ENCODE data around the gene TLCD3A. TPM values are rescaled to one million over a fixed set of nuclear protein-coding genes. Genes with fewer than 3 reads are reported as not detected.
A peak's percentile ranks its signal among the peaks of the same experiment; 100 is the strongest.

The TLCD3A gene
- total and polyA plus RNA-seq, 12 donors, result 1.1 to 4.5 (median 2.6) TPM

DNA sequence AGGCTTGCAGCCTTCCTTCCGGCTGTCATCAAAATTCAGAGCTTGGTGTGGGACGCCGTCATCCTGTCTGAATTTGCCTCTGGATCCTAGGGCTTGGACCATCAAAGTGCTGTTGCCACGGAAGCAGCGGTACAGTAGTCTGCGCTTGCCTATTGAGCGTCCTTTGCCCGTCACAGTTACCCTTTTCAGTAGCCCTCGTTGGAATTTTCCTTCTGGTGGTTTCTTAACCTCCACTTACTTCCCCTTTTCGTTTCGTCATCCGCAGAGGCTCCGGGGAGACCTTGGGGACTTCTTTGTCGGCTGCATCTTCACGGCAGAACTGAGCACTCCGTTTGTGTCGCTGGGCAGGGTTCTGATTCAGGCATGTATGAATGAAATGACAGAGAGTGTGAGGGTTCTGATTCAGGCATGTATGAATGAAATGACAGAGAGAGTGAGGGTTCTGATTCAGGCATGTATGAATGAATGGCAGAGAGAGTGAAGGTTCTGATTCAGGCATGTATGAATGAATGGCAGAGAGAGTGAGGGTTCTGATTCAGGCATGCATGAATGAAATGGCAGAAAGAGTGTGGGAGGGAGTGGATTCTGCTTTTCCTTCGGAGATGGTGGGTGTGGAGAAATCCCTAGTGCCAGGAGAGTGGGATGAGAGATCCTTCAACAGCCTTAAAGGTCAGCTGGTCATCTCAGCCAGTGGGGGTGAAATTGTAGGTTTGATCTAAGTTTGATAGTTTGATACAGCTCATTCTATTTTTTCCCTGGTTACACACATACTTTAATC is 8.0 kb downstream of the TLCD3A start:
- peak in 4 of 8 donors; percentile 16 to 36 (median 26) for ATAC-seq
- Histone ChIP-seq H3K27me3 (no peaks in the 10 kb centered on the region), H3K27ac (peak overlapping the region in 1 of 10 donors; percentile 36), H3K36me3 (peaks cover 0 to 93% (median 14%) of the 10 kb centered on the region in 9 donors), H3K4me3 (no peak overlapping the region), H3K9me3 (no peaks in the 10 kb centered on the region), H3K4me1 (peaks cover 0 to 14% (median 0%) of the 10 kb centered on the region in 9 donors)
- WGBS, 2 donors, result 81 to 82% methylated on average over 18 of the region's 18 CpGs
- TF ChIP-seq, protein P1, sequence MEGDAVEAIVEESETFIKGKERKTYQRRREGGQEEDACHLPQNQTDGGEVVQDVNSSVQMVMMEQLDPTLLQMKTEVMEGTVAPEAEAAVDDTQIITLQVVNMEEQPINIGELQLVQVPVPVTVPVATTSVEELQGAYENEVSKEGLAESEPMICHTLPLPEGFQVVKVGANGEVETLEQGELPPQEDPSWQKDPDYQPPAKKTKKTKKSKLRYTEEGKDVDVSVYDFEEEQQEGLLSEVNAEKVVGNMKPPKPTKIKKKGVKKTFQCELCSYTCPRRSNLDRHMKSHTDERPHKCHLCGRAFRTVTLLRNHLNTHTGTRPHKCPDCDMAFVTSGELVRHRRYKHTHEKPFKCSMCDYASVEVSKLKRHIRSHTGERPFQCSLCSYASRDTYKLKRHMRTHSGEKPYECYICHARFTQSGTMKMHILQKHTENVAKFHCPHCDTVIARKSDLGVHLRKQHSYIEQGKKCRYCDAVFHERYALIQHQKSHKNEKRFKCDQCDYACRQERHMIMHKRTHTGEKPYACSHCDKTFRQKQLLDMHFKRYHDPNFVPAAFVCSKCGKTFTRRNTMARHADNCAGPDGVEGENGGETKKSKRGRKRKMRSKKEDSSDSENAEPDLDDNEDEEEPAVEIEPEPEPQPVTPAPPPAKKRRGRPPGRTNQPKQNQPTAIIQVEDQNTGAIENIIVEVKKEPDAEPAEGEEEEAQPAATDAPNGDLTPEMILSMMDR (IDR thresholded peaks at IDR 0.05), result no peak
- intact Hi-C loops (cut with DNase I), result no loop called here
- DNase-seq, result no peak

DNA sequence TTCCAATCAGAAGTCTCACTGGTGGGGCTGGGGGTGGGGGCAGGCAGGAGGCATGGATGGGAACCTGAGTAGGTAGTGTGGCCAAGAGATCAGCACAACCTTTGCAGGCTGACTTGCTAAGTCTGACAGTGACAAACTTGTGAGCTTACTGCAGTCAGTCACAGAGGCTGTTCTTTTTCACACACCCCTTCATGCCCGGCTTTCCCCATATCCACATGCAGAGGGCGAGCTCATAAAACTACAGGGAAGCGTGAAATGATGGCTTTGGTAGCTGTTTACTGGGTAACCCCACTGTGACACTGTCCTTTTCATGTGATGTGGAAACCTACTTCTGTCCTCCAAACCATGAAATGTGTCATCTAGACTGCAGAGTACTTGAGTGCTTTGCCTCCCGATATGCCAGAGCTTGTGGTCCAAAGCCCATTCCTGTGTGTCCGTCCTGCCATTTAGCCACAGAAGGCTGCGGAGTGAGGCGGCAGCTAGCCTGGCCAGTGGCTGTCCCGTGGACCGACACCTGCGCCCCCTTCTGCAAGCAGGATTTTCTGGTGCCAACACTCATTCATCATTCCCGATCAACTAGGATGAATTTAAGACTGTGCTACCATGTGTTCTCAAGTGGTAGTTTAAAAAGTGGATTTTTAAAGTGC is 9.9 kb downstream of the TLCD3A start:
- no peaks in the 10 kb centered on the region for H3K27me3 ChIP-seq
- WGBS, 2 donors, result 88 to 91% methylated on average over 11 of the region's 11 CpGs
- H3K9me3 ChIP-seq, result no peaks in the 10 kb centered on the region
- H3K4me3 ChIP-seq, result no peak overlapping the region
- ATAC-seq, result no peak
- H3K4me1 ChIP-seq, result peaks cover 0 to 14% (median 0%) of the 10 kb centered on the region in 9 donors
- intact Hi-C loops (cut with DNase I), result no loop called here
- H3K36me3 ChIP-seq, result peaks cover 4 to 100% (median 28%) of the 10 kb centered on the region in 9 donors
- TF ChIP-seq, protein P1 (IDR thresholded peaks at IDR 0.05), result no peak
- H3K27ac ChIP-seq, result no peak overlapping the region
- no peak for DNase-seq

DNA sequence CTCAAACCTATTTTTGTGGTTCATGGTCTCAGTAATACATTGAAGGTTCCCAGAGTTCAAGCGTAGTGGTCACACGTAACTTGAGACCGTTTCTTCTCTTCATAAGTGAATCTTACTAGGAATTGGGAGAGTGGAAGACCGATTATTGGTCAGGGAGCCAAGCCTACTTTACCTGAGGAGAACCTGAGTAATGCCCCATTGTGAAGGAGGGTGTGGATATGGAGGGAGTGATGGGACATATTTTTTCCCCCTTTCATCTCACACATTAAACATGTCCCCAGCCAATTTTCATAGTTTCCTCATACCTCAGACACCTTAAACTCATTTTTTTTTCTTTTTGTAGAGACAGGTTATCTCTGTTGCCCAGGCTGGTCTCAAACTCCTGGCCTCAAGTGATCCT is 10.7 kb downstream of the TLCD3A start:
- H3K4me3 ChIP-seq, result no peak overlapping the region
- H3K9me3 ChIP-seq, result no peaks in the 10 kb centered on the region
- TF ChIP-seq, protein P1 (IDR thresholded peaks at IDR 0.05), result no peak
- H3K27me3 ChIP-seq, result no peaks in the 10 kb centered on the region
- peaks cover 0 to 14% (median 0%) of the 10 kb centered on the region in 9 donors for H3K4me1 ChIP-seq
- 96 to 98% methylated on average over 4 of the region's 4 CpGs for WGBS, 2 donors
- no peak overlapping the region for H3K27ac ChIP-seq
- DNase-seq (no peak), ATAC-seq (no peak)
- intact Hi-C loops (cut with DNase I), result no loop called here
- H3K36me3 ChIP-seq, result peaks cover 4 to 100% (median 35%) of the 10 kb centered on the region in 9 donors

DNA sequence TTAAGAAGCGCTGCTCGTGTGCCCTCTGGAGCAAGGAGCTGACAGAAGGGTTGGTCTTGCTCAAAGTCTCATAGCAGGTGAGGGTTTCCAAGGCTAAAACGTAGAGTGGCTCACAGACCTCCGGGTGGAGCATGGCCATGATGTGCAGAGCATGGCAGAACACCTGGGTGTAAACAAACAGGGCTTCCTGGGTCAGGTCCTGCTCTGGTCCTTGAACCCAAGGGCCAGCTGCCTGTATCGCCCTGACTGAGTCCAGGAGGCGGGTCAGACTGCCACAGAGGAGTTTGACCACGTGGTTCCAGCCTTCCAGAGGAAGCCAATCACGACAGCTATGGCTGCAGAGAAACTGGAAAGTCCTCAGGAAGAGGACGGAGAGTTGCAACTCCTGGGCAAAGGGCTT is 12.5 kb downstream of the TLCD3A start:
- WGBS, 2 donors, result 79 to 84% methylated on average over 9 of the region's 9 CpGs
- DNase-seq, result no peak
- no peaks in the 10 kb centered on the region for H3K27me3 ChIP-seq
- TF ChIP-seq, protein P1 (IDR thresholded peaks at IDR 0.05), result no peak
- intact Hi-C loops (cut with DNase I), result no loop called here
- H3K4me1 ChIP-seq, result peaks cover 0 to 10% (median 3%) of the 10 kb centered on the region in 9 donors
- no peak overlapping the region for H3K4me3 ChIP-seq
- H3K27ac ChIP-seq, result no peak overlapping the region
- peaks cover 4 to 85% (median 35%) of the 10 kb centered on the region in 9 donors for H3K36me3 ChIP-seq
- H3K9me3 ChIP-seq, result no peaks in the 10 kb centered on the region
- ATAC-seq, result no peak
